Mucosa of rectum (tissue), 2 donors: ENCODE measurements around the gene PPM1L.

Experiments used
- H3K27ac ChIP-seq, 2 donors: one replicate each; pipeline ENCODE4 v1.7.0; 2013; ENCODE audit warnings: inconsistent platforms in 2 of 2, low read depth in 2 of 2, low read length in 2 of 2
- H3K27me3 ChIP-seq, 2 donors: one replicate each; pipeline ENCODE4 v1.7.0; 2013; ENCODE audit warnings: low read length in 2 of 2; ENCODE audit not compliant: control insufficient read depth in 2 of 2, insufficient read depth in 2 of 2
- H3K36me3 ChIP-seq, 2 donors: one replicate each; pipeline ENCODE4 v1.7.0; 2013; ENCODE audit warnings: low read length in 2 of 2; ENCODE audit not compliant: control insufficient read depth in 2 of 2, insufficient read depth in 2 of 2
- H3K4me1 ChIP-seq, 2 donors: one replicate each; pipeline ENCODE4 v1.7.0; 2013; ENCODE audit warnings: low read length in 2 of 2, mild to moderate bottlenecking in 1 of 2; ENCODE audit not compliant: control insufficient read depth in 2 of 2, insufficient read depth in 2 of 2
- H3K4me3 ChIP-seq, 2 donors: one replicate each; pipeline ENCODE4 v1.7.0; 2013; ENCODE audit warnings: low read length in 2 of 2
- H3K9ac ChIP-seq, 2 donors: one replicate each; pipeline ENCODE4 v1.7.0; 2013; ENCODE audit warnings: low read length in 2 of 2, low read depth in 1 of 2, mild to moderate bottlenecking in 1 of 2
- H3K9me3 ChIP-seq, 2 donors: one replicate each; pipeline ENCODE4 v1.7.0; 2013; ENCODE audit warnings: low read length in 2 of 2; ENCODE audit not compliant: control insufficient read depth in 2 of 2
- donor health status: healthy.
- donor health status: Normal muscosa, but diverticular disease.

Gene PPM1L

GRCh38 chr3:160941885-160942494, 186.0 kb downstream of the PPM1L start:
- Histone ChIP-seq H3K4me1 (no peaks in the 10 kb centered on the region), H3K9me3 (no peaks in the 10 kb centered on the region), H3K9ac (no peak overlapping the region), H3K36me3 (no peaks in the 10 kb centered on the region), H3K4me3 (no peak overlapping the region), H3K27ac (no peak overlapping the region), H3K27me3 (no peaks in the 10 kb centered on the region)

DNA sequence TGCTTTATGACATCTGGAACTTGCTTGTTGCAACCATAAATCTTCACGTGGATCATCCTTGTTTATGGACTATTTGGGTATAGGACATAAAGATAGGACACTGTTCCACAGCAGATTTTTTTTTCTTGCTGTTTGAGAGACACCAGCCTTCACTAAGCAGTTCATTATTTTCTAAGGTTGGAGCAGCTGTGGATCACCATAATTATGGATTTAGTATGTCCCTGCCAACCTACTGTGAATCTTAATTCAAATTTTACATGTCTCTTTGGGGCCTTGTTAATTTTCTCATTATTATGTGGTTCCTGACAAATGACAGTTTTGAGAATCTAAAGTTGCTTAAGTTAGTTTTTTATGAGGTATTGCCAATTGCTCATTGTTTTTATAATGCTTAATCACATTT, 188.0 kb downstream of the PPM1L start:
- Histone ChIP-seq H3K27ac (no peak overlapping the region), H3K9ac (no peak overlapping the region), H3K4me3 (no peak overlapping the region), H3K27me3 (no peaks in the 10 kb centered on the region), H3K9me3 (no peaks in the 10 kb centered on the region), H3K4me1 (no peaks in the 10 kb centered on the region), H3K36me3 (no peaks in the 10 kb centered on the region)

DNA sequence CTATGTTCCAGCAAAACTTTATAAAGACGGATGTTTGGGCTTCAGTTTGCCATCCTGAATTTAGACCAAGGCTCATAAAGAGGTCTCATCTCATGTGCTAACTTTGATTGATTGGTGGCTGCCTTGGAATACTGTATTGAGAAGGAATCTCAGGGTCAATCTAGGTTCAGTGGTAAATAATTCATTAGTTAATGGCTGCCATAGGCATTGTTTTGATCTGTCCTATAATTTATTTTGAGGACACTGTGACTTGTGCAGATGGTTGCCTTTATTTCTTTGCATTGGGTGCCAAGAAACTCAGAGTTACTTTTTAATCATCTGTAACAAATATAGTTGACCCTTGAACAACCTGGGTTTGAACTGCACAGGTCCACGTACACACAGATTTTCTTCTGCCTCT, 189.3 kb downstream of the PPM1L start:
- Histone ChIP-seq H3K27me3 (no peaks in the 10 kb centered on the region), H3K9me3 (no peaks in the 10 kb centered on the region), H3K4me3 (no peak overlapping the region), H3K36me3 (no peaks in the 10 kb centered on the region), H3K27ac (no peak overlapping the region), H3K9ac (no peak overlapping the region), H3K4me1 (no peaks in the 10 kb centered on the region)

GRCh38 chr3:160948273-160948672, 192.2 kb downstream of the PPM1L start:
- no peaks in the 10 kb centered on the region for H3K4me1 ChIP-seq
- no peak overlapping the region for H3K9ac ChIP-seq
- no peak overlapping the region for H3K27ac ChIP-seq

GRCh38 chr3:160949460-160949859, 193.4 kb downstream of the PPM1L start:
- Histone ChIP-seq H3K4me3 (no peak overlapping the region), H3K27ac (no peak overlapping the region), H3K27me3 (no peaks in the 10 kb centered on the region), H3K36me3 (no peaks in the 10 kb centered on the region), H3K4me1 (no peaks in the 10 kb centered on the region), H3K9ac (no peak overlapping the region), H3K9me3 (no peaks in the 10 kb centered on the region)

More at GRCh38 chr3:160948273-160948672, 192.2 kb downstream of the PPM1L start:
- no peaks in the 10 kb centered on the region for H3K36me3 ChIP-seq
- no peaks in the 10 kb centered on the region for H3K27me3 ChIP-seq
- H3K9me3 ChIP-seq = no peaks in the 10 kb centered on the region
- H3K4me3 ChIP-seq = no peak overlapping the region

DNA sequence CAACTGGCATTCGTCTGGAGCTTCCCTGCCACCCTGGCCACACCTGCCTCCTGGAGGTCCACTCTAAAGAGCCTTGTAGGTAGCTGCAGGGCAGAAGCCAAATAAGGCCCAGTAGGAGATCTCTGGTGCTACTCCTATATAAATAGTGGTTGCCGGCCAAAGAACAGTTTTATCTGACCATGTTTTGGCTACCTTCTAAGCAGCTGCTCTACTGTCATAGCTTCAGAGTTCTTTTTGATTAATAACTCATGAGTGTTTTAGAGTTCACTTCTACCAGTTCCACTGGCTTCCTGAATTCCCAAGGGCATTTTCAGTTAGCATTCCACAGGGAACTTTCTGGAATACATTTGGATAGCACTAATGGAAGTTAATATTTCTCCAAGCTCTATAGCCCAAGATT, 194.5 kb downstream of the PPM1L start:
- H3K4me1 ChIP-seq = no peaks in the 10 kb centered on the region
- no peaks in the 10 kb centered on the region for H3K27me3 ChIP-seq
- H3K9ac ChIP-seq = no peak overlapping the region
- H3K27ac ChIP-seq = no peak overlapping the region
- no peaks in the 10 kb centered on the region for H3K9me3 ChIP-seq
- H3K4me3 ChIP-seq = no peak overlapping the region
- H3K36me3 ChIP-seq = no peaks in the 10 kb centered on the region

- no peaks in the 10 kb centered on the region for H3K36me3 ChIP-seq
- H3K27me3 ChIP-seq = no peaks in the 10 kb centered on the region
- H3K4me3 ChIP-seq = no peak overlapping the region
- H3K9me3 ChIP-seq = no peaks in the 10 kb centered on the region
- no peaks in the 10 kb centered on the region for H3K4me1 ChIP-seq
- no peak overlapping the region for H3K9ac ChIP-seq
- H3K27ac ChIP-seq = no peak overlapping the region
Observed at GRCh38 chr3:160950954-160951353, 194.9 kb downstream of the PPM1L start.

DNA sequence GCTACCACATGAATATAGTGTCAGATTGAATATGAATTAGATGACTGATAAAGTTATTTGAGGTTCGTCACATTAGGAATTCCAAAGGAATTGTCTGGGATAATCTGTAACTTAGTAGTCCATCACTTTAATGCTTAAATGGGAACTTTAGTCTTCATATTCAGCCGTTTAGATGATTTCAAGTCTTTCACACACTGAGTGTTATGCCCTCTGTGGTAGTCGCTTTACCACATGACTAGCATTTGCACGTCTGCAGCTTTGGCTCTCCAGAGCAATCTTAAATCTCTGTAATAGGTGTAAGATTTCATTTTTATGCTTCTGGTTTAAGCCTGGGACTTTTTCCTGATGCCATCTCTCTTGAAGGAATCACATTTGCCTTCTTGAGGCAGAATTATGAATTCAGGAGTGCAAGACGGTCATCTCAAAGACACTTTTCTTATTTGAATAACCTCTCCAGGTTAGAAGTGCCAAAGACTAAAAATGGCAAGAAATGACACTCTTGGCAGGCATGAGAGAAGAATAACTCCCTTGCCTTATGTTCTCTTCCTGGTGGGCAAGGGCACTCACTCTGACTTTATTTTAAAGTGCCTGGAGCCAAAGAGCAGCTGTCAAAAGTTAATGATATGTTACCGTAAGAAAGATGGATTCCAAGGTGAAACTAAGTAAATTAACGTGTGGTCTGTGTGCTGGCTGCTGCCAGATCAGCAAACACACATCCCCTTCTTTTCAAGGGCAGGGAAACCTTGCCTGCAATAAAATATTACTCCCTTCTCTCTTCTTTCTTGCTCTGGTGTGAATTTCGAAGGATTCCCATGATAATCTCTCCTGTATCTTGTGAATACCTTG, 195.8 kb downstream of the PPM1L start:
- H3K36me3 ChIP-seq = no peaks in the 10 kb centered on the region
- H3K9me3 ChIP-seq = no peaks in the 10 kb centered on the region
- no peak overlapping the region for H3K4me3 ChIP-seq
- H3K9ac ChIP-seq = no peak overlapping the region
- no peaks in the 10 kb centered on the region for H3K4me1 ChIP-seq
- H3K27ac ChIP-seq = no peak overlapping the region
- H3K27me3 ChIP-seq = no peaks in the 10 kb centered on the region

DNA sequence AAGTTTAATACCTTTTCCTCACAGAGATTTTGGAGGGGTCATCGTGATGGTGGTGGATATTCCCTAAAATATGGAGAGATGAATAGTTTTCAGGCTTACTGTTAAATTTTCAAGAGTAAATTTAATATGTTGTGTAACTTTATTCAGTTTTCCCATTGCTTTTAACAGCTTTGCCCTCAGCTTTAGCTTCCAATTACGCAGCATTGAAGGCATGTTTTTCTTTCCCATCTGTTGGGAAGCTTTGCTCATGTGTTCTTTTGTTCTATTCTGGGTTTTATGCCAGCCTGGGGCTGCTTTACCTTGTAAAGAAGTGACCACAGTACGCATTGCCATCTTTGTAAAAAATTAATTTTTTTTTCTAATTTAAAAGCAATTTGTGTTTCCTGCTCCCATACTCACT, 197.7 kb downstream of the PPM1L start:
- Histone ChIP-seq H3K27me3 (no peaks in the 10 kb centered on the region), H3K4me3 (no peak overlapping the region), H3K9ac (no peak overlapping the region), H3K9me3 (no peaks in the 10 kb centered on the region), H3K27ac (no peak overlapping the region), H3K4me1 (no peaks in the 10 kb centered on the region), H3K36me3 (no peaks in the 10 kb centered on the region)

- Histone ChIP-seq H3K4me3 (no peak overlapping the region), H3K36me3 (no peaks in the 10 kb centered on the region), H3K9me3 (no peaks in the 10 kb centered on the region), H3K27me3 (no peaks in the 10 kb centered on the region), H3K9ac (no peak overlapping the region), H3K27ac (no peak overlapping the region), H3K4me1 (no peaks in the 10 kb centered on the region)
Observed at GRCh38 chr3:160956785-160957184, 200.8 kb downstream of the PPM1L start.
